LNCAP (cell line): ENCODE results near the gene TFCP2L1.

Experiments
- TF ChIP-seq, protein P1 (sequence below): fragments of 450-650 bp; IDR thresholded peaks from 2 replicates; pipeline ENCODE4 v1.5.1; 2017; ENCODE audit warnings: mild to moderate bottlenecking

The TFCP2L1 gene

DNA sequence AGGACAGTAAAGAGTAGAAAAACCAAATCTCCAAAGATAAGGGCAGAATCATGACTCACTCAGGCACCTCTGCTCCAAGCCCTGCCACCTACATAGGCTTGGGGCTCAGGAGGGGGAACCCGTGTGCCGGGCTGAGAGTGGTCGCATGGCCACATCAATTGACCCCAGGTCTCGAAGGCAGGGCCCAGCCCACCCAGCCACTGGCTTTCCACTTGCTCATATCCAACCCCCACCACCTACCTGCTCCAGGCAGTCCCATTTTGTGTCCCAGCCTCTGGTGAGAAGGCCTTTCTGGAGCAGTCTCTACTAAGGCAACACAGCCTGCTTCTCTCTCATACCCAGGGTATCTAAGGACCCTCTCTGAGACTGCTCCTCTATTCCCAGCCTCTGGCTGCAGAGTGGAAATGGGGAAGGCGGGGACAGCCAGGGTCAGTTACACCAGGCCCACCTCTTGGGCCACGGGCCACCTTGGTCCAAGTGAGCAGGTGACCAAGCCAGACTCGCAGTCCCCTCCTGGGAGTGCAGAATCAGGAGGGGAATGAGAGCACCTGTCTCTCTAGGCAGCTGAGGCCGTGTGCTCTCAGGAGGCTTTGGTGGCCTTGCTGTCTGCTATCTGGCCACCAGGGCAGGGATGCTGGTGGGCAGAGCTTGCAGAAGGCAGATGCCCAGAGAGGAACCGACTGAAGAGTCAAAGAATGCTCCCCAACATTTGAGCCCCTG, 20.8 kb downstream of the TFCP2L1 start:
- TF ChIP-seq, protein P1, sequence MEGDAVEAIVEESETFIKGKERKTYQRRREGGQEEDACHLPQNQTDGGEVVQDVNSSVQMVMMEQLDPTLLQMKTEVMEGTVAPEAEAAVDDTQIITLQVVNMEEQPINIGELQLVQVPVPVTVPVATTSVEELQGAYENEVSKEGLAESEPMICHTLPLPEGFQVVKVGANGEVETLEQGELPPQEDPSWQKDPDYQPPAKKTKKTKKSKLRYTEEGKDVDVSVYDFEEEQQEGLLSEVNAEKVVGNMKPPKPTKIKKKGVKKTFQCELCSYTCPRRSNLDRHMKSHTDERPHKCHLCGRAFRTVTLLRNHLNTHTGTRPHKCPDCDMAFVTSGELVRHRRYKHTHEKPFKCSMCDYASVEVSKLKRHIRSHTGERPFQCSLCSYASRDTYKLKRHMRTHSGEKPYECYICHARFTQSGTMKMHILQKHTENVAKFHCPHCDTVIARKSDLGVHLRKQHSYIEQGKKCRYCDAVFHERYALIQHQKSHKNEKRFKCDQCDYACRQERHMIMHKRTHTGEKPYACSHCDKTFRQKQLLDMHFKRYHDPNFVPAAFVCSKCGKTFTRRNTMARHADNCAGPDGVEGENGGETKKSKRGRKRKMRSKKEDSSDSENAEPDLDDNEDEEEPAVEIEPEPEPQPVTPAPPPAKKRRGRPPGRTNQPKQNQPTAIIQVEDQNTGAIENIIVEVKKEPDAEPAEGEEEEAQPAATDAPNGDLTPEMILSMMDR, result no peak

DNA sequence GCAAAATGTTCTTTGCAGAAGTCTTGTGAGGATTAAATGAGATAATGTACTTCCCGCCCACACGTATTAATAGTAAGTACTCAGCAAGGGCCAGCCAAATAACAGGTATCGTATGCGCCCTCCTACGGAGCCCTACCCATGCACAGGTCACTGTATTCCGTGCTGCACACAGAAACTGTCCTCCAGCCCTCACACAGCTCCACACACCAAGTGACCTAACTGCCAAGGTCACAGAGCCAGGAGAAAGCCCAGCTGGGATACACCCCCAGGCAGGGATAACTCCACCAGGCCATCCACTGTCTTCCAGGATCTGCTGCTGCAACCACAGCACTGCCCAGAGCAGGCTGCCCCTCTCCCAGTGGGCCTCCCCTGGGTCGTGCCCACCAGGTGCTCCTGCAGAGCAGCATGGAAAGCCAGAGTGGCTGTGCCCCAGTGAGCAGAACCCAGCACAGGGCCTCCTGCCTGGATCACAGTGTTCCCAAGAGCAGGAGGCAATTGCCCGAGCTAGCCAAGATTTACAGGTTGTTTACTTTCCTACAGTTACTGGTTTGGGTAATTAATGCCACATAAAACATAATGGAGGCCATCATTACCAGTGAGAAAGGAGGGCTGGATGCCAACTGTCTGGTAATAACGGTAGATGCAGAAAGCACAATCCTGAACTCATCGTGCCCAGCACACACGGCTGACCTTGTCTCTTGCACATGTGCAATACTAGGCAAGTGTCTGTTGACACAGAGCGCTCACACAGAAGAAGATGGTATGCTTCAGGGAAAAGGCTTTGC, 24.4 kb downstream of the TFCP2L1 start:
- TF ChIP-seq, protein P1, result no peak

DNA sequence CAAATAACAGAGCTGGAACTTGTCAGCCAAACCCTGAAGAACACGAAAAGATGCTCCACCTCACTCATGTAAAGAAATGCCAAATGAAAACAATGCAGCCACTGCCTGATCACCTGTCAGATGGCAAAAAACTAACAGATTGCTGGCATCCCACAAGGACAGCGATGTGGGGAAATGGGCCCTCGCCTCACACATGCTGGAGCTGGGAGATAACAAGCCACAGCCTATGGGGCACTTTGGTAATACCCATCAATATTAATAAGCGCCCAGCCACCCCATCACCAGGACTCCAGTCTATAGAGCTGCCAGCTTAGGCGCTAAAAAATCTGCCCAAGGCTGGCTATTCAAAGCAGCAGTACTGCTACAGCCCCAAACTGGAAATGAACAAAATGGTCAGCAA, 27.0 kb downstream of the TFCP2L1 start:
- TF ChIP-seq, protein P1, result no peak

DNA sequence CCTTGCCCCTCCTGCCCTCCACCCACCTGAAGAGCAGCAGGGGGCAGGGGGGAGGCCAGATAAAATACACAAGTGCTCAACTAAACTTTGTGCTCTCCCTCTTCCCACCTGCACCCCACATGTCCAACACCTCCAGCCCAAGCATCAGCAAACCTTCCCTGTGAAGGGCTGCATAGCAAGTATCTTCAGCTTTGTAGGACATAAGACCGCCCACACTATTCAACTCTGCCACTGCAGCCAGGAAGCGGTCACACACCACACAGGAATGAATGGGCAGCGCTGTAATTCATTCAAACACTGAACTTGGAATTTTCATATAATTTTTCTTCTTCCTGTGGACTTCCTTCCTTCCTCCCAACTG, 27.5 kb downstream of the TFCP2L1 start:
- TF ChIP-seq, protein P1, result no peak

DNA sequence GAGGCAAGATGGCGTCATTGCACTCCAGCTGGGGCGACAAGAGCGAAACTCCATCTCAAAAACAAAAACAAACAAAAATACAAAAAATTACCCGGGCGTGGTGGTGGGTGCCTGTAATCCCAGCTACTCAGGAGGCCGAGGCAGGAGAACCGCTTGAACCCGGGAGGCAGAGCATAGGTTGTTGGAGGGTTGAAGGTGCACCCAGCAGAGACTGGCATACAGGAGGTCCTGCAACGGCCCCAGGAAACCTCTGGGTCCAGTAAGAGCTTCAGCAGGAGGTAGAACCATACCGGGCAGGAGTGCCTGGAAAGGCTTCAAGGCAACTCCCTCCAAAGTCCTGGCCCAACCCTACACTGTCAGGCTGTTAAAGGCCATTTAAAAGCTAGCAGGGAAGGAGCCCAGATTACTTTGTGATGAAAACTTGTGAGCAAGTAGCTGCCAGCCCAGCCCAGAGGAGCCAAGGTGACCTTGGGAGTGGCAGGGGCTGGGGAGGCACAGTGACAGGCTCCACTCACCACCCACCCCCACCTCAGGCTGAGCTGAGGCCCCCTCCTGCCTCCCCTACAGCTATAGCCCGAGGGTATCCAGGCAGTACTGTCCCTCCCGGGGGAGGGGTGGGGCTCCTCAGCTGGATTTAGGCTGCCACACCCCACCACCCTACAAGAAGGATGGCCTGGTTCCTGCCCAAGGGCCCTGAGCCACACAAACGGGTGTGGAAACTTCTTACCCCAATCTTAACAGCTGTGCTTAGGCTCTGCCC, 28.1 kb downstream of the TFCP2L1 start:
- TF ChIP-seq, protein P1, result no peak

DNA sequence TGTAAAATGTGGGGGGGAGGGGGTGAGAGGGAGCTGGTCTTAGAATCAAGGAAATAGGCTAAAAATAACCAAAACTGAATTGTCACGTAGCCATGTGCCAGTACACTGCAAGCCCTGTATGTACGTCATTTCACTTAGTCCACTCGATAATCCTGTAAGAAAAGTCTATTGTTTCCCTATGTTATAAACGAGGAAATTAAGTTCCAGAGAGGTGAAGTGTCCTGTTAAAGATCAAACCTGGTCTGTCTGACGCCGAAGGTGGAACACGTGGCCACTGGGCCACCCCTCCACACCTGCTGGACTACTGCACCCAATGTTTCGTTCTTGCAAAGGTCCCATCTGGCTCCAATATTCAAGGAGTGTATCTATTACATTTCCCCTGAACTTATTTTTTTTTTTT, 29.6 kb downstream of the TFCP2L1 start:
- TF ChIP-seq, protein P1, result no peak

DNA sequence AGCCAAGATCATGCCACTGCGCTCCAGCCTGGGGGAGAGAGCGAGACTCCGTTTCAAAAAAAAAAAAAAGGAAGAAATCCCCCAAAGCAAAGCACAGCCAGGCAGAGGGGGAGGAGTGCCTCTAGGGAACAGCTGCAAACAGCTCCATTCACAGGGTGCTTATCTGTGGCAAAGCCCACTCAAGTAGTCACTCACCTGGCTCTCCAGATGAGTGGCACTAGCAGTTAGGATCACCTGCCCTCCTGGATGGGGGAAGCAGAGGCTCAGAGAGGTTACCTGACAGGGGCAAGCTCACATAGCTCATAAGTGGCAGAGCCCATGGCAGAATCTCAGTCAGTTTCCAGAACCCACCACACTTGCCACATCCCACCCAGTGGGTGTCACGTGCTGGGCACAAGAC, 30.3 kb downstream of the TFCP2L1 start:
- TF ChIP-seq, protein P1, result no peak
